ENCODE measurements around the gene UGT1A5.
"Not testable (repeated sequence)": the region's sequence is repeated elsewhere in the genome, so short reads cannot be mapped to it uniquely, and the experiment has no call there.

The UGT1A5 gene

GRCh38 chr2:233740870-233741269, 28.2 kb downstream of the UGT1A5 start:
- no peaks in the 10 kb centered on the region for H3K4me1 ChIP-seq (ENCODE audit: insufficient read depth, low read length, poor library complexity, severe bottlenecking)
- no peaks in the 10 kb centered on the region for H3F3A ChIP-seq (ENCODE audit: low read depth)
- no peaks in the 10 kb centered on the region for H3K27me3 ChIP-seq (ENCODE audit: insufficient read depth, low read length, poor library complexity, severe bottlenecking)
- no peaks in the 10 kb centered on the region for H3K36me3 ChIP-seq (ENCODE audit: insufficient read depth, low read length)
- no peak overlapping the region for H3K9ac ChIP-seq (ENCODE audit: low read depth, low read length, poor library complexity, severe bottlenecking)
- no peaks in the 10 kb centered on the region for H3K79me2 ChIP-seq (ENCODE audit: insufficient read depth, low read length)
- H3K4me3 ChIP-seq (ENCODE audit: low read length, poor library complexity, severe bottlenecking), result no peak overlapping the region
- TF ChIP-seq EZH2phosphoT487 (IDR thresholded peaks at IDR 0.05; ENCODE audit: borderline replicate concordance), result no peak
- TF ChIP-seq, protein P1, sequence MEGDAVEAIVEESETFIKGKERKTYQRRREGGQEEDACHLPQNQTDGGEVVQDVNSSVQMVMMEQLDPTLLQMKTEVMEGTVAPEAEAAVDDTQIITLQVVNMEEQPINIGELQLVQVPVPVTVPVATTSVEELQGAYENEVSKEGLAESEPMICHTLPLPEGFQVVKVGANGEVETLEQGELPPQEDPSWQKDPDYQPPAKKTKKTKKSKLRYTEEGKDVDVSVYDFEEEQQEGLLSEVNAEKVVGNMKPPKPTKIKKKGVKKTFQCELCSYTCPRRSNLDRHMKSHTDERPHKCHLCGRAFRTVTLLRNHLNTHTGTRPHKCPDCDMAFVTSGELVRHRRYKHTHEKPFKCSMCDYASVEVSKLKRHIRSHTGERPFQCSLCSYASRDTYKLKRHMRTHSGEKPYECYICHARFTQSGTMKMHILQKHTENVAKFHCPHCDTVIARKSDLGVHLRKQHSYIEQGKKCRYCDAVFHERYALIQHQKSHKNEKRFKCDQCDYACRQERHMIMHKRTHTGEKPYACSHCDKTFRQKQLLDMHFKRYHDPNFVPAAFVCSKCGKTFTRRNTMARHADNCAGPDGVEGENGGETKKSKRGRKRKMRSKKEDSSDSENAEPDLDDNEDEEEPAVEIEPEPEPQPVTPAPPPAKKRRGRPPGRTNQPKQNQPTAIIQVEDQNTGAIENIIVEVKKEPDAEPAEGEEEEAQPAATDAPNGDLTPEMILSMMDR (conservative IDR thresholded peaks at IDR 0.05; ENCODE audit: low read length), result no peak
- no peak overlapping the region for H2AFZ ChIP-seq (ENCODE audit: low read length)
- no peaks in the 10 kb centered on the region for H4K20me1 ChIP-seq (ENCODE audit: insufficient read depth, low read length, poor library complexity, severe bottlenecking)
- H3K9me2 ChIP-seq (replicated peaks; ENCODE audit: low read depth, low read length), result no peaks in the 10 kb centered on the region
- H3K4me2 ChIP-seq (ENCODE audit: low read depth, low read length, poor library complexity, severe bottlenecking), result no peak overlapping the region
- no peaks in the 10 kb centered on the region for H3K9me3 ChIP-seq (ENCODE audit: insufficient read depth, low read depth, low read length)

GRCh38 chr2:233743464-233744259, 31.0 kb downstream of the UGT1A5 start:
- no peak overlapping the region for H2AFZ ChIP-seq (ENCODE audit: low read length)
- H3K4me3 ChIP-seq (ENCODE audit: low read length, poor library complexity, severe bottlenecking), result no peak overlapping the region
- H3K9ac ChIP-seq (ENCODE audit: low read depth, low read length, poor library complexity, severe bottlenecking), result no peak overlapping the region
- no peaks in the 10 kb centered on the region for H3K9me3 ChIP-seq (ENCODE audit: insufficient read depth, low read depth, low read length)
- H3K79me2 ChIP-seq (ENCODE audit: insufficient read depth, low read length), result no peaks in the 10 kb centered on the region
- no peaks in the 10 kb centered on the region for H3K36me3 ChIP-seq (ENCODE audit: insufficient read depth, low read length)
- H4K20me1 ChIP-seq (ENCODE audit: insufficient read depth, low read length, poor library complexity, severe bottlenecking), result no peaks in the 10 kb centered on the region
- H3F3A ChIP-seq (ENCODE audit: low read depth), result no peaks in the 10 kb centered on the region
- H3K27me3 ChIP-seq (ENCODE audit: insufficient read depth, low read length, poor library complexity, severe bottlenecking), result no peaks in the 10 kb centered on the region
- H3K4me1 ChIP-seq (ENCODE audit: insufficient read depth, low read length, poor library complexity, severe bottlenecking), result no peaks in the 10 kb centered on the region
- no peak for TF ChIP-seq EZH2phosphoT487 (IDR thresholded peaks at IDR 0.05; ENCODE audit: borderline replicate concordance)
- TF ChIP-seq, protein P1 (conservative IDR thresholded peaks at IDR 0.05; ENCODE audit: low read length), result no peak
- no peaks in the 10 kb centered on the region for H3K9me2 ChIP-seq (replicated peaks; ENCODE audit: low read depth, low read length)
- no peak overlapping the region for H3K4me2 ChIP-seq (ENCODE audit: low read depth, low read length, poor library complexity, severe bottlenecking)

GRCh38 chr2:233745073-233745755, 32.5 kb downstream of the UGT1A5 start:
- Histone ChIP-seq H4K20me1 (ENCODE audit: insufficient read depth, low read length, poor library complexity, severe bottlenecking) (no peaks in the 10 kb centered on the region), H3K4me3 (ENCODE audit: low read length, poor library complexity, severe bottlenecking) (no peak overlapping the region), H3F3A (ENCODE audit: low read depth) (no peaks in the 10 kb centered on the region), H3K9me2 (replicated peaks; ENCODE audit: low read depth, low read length) (no peaks in the 10 kb centered on the region), H3K79me2 (ENCODE audit: insufficient read depth, low read length) (no peaks in the 10 kb centered on the region), H3K9me3 (ENCODE audit: insufficient read depth, low read depth, low read length) (no peaks in the 10 kb centered on the region), H3K9ac (ENCODE audit: low read depth, low read length, poor library complexity, severe bottlenecking) (no peak overlapping the region), H3K4me2 (ENCODE audit: low read depth, low read length, poor library complexity, severe bottlenecking) (no peak overlapping the region), H3K27me3 (ENCODE audit: insufficient read depth, low read length, poor library complexity, severe bottlenecking) (no peaks in the 10 kb centered on the region), H3K36me3 (ENCODE audit: insufficient read depth, low read length) (no peaks in the 10 kb centered on the region), H2AFZ (ENCODE audit: low read length) (no peak overlapping the region), H3K4me1 (ENCODE audit: insufficient read depth, low read length, poor library complexity, severe bottlenecking) (no peaks in the 10 kb centered on the region)
- TF ChIP-seq EZH2phosphoT487 (IDR thresholded peaks at IDR 0.05; ENCODE audit: borderline replicate concordance), result no peak
- TF ChIP-seq, protein P1 (conservative IDR thresholded peaks at IDR 0.05; ENCODE audit: low read length), result no peak

- not testable (repeated sequence) for H3K9me2 ChIP-seq (replicated peaks; ENCODE audit: low read depth, low read length); H3K36me3 ChIP-seq (ENCODE audit: insufficient read depth, low read length); H3K4me1 ChIP-seq (ENCODE audit: insufficient read depth, low read length, poor library complexity, severe bottlenecking); H3F3A ChIP-seq (ENCODE audit: low read depth); H3K27me3 ChIP-seq (ENCODE audit: insufficient read depth, low read length, poor library complexity, severe bottlenecking); H3K4me3 ChIP-seq (ENCODE audit: low read length, poor library complexity, severe bottlenecking); H3K4me2 ChIP-seq (ENCODE audit: low read depth, low read length, poor library complexity, severe bottlenecking); H3K9ac ChIP-seq (ENCODE audit: low read depth, low read length, poor library complexity, severe bottlenecking); H2AFZ ChIP-seq (ENCODE audit: low read length); H3K9me3 ChIP-seq (ENCODE audit: insufficient read depth, low read depth, low read length); H4K20me1 ChIP-seq (ENCODE audit: insufficient read depth, low read length, poor library complexity, severe bottlenecking); H3K79me2 ChIP-seq (ENCODE audit: insufficient read depth, low read length)
Measured at GRCh38 chr2:233745838-233746237, 33.1 kb downstream of the UGT1A5 start.
